HL-60 (cell line): ENCODE data around the gene PCSK5.
"Not testable (repeated sequence)": the region's sequence is repeated elsewhere in the genome, so short reads cannot be mapped to it uniquely, and the experiment has no call there.

Source experiments
- DNase-seq, 2 experiments: peaks; one replicate each; pipeline ENCODE4 v3.0.0-alpha.2; 2010 to 2020; ENCODE audit warnings: low read depth in 1 of 2, low spot score in 1 of 2
- H3K27ac ChIP-seq: fragments of 250-450 bp; sonication (Bioruptor Pico); replicated peaks from 2 replicates; pipeline ENCODE4 v1.5.1; 2020; ENCODE audit warnings: mild to moderate bottlenecking, moderate library complexity
- H3K27me3 ChIP-seq: fragments of 250-450 bp; sonication (Bioruptor Pico); 2 replicates; pipeline ENCODE4 v1.5.1; 2021; ENCODE audit warnings: mild to moderate bottlenecking, moderate library complexity; ENCODE audit not compliant: insufficient read depth, poor library complexity, severe bottlenecking
- H3K4me3 ChIP-seq: replicated peaks from 2 replicates; pipeline ENCODE4 v1.5.1; 2011; ENCODE audit warnings: mild to moderate bottlenecking, control low read depth, low read length; ENCODE audit not compliant: insufficient read depth
- GABPA ChIP-seq: IDR thresholded peaks from 2 replicates; pipeline ENCODE4 v1.6.1; 2012; ENCODE audit warnings: low read depth
- POLR2AphosphoS5 ChIP-seq: IDR thresholded peaks from 2 replicates; pipeline ENCODE4 v1.6.1; 2012; ENCODE audit warnings: low read depth
- SPI1 ChIP-seq: IDR thresholded peaks from 2 replicates; pipeline ENCODE4 v1.6.1; 2012; ENCODE audit warnings: low read depth, mild to moderate bottlenecking, borderline replicate concordance
- TF ChIP-seq, protein P1 (sequence below): IDR thresholded peaks from one replicate; pipeline ENCODE4 v1.5.1; 2011; ENCODE audit warnings: low read length, control low read depth, inconsistent platforms; ENCODE audit not compliant: insufficient read depth
- TF ChIP-seq, protein P2 (sequence below): IDR thresholded peaks from 2 replicates; pipeline ENCODE4 v1.6.1; 2012; ENCODE audit warnings: low read depth; ENCODE audit not compliant: insufficient replicate concordance

Gene PCSK5

DNA sequence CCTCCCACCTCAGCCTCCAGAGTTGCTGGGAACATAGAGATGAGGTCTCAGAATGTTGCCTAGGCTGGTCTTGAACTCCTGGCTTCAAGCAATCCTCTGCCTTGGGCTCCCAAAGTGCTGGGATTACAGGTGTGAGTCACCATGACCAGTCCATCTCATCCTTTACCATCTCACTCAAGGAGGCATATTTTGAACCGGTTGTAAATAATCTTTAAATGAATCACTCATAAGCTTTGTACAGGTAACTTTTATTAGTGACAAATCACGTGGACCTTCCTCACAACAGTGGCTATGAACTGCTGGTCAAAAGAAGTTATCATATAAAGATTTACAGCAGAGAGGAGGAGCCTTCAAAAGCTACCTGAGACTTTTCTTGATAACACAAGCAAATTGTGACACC, 433.0 kb downstream of the PCSK5 start:
- no peaks in the 10 kb centered on the region for H3K27me3 ChIP-seq
- TF ChIP-seq, protein P1, sequence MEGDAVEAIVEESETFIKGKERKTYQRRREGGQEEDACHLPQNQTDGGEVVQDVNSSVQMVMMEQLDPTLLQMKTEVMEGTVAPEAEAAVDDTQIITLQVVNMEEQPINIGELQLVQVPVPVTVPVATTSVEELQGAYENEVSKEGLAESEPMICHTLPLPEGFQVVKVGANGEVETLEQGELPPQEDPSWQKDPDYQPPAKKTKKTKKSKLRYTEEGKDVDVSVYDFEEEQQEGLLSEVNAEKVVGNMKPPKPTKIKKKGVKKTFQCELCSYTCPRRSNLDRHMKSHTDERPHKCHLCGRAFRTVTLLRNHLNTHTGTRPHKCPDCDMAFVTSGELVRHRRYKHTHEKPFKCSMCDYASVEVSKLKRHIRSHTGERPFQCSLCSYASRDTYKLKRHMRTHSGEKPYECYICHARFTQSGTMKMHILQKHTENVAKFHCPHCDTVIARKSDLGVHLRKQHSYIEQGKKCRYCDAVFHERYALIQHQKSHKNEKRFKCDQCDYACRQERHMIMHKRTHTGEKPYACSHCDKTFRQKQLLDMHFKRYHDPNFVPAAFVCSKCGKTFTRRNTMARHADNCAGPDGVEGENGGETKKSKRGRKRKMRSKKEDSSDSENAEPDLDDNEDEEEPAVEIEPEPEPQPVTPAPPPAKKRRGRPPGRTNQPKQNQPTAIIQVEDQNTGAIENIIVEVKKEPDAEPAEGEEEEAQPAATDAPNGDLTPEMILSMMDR = no peak
- TF ChIP-seq SPI1 (no peak), GABPA (no peak), POLR2AphosphoS5 (no peak)
- TF ChIP-seq, protein P2, sequence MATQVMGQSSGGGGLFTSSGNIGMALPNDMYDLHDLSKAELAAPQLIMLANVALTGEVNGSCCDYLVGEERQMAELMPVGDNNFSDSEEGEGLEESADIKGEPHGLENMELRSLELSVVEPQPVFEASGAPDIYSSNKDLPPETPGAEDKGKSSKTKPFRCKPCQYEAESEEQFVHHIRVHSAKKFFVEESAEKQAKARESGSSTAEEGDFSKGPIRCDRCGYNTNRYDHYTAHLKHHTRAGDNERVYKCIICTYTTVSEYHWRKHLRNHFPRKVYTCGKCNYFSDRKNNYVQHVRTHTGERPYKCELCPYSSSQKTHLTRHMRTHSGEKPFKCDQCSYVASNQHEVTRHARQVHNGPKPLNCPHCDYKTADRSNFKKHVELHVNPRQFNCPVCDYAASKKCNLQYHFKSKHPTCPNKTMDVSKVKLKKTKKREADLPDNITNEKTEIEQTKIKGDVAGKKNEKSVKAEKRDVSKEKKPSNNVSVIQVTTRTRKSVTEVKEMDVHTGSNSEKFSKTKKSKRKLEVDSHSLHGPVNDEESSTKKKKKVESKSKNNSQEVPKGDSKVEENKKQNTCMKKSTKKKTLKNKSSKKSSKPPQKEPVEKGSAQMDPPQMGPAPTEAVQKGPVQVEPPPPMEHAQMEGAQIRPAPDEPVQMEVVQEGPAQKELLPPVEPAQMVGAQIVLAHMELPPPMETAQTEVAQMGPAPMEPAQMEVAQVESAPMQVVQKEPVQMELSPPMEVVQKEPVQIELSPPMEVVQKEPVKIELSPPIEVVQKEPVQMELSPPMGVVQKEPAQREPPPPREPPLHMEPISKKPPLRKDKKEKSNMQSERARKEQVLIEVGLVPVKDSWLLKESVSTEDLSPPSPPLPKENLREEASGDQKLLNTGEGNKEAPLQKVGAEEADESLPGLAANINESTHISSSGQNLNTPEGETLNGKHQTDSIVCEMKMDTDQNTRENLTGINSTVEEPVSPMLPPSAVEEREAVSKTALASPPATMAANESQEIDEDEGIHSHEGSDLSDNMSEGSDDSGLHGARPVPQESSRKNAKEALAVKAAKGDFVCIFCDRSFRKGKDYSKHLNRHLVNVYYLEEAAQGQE = no peak
- DNase-seq = no peak
- no peak overlapping the region for H3K4me3 ChIP-seq
- H3K27ac ChIP-seq = no peak overlapping the region

DNA sequence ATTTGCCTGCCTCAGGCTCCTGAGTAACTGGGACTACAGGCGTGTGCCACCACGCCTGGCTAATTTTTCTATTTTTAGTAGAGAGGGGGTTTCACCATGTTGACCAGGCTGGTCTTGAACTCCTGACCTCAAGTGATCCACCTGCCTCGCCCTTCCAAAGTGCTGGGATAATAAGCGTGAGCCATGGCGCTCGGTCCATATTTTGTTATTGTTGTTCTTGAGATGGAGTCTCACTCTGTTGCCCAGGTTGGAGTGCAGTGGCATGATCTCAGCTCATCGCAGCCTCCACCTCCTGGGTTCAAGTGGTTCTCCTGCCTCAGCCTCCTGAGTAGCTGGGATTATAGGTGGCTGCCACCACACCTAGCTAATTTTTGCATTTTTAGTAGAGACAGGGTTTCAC, 433.6 kb downstream of the PCSK5 start:
- H3K4me3 ChIP-seq, H3K27ac ChIP-seq, DNase-seq, H3K27me3 ChIP-seq: not testable (repeated sequence)

DNA sequence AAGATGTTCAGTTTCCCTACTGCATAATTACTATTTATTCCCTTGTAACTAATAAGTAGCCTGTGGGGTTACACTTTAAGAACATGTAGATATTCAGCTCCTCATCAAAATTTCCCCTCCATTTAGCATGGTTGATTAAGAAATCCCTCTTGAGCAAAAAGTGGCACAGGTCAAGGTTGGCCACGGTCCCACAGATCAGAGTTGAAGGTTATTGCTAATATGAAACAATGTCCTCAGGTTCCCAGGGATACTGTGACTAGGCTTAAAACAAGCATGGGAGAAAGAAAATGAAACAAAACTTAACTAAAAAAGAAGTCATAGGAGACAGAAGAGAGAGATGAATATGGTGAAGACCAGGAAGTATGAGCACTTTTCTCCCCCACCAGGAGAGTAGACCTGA, 439.6 kb downstream of the PCSK5 start:
- no peak for DNase-seq
- Histone ChIP-seq H3K27ac (no peak overlapping the region), H3K27me3 (no peaks in the 10 kb centered on the region), H3K4me3 (no peak overlapping the region)
- TF ChIP-seq, protein P2 = no peak
- TF ChIP-seq POLR2AphosphoS5 (no peak), SPI1 (no peak), GABPA (no peak)
- TF ChIP-seq, protein P1 = no peak

DNA sequence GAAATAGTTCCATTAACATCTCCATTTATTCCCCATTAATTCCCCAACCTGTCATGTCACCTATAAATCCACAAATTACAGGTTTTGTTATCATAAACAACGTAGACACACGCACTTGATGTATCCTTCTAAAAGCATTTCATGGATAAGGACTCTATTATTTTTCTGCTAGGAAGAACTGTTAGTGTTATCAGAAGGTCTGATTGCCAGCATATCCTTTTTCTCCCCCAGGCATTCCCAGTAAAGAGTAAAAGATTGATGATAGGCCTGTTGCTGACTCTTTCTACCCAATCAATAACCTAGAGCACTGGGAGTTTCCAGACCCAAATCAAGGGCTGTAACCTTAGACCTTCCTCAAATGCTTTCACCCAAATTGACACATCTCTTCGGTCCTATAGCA, 442.9 kb downstream of the PCSK5 start:
- TF ChIP-seq, protein P2 = no peak
- TF ChIP-seq POLR2AphosphoS5 (no peak), GABPA (no peak), SPI1 (no peak)
- TF ChIP-seq, protein P1 = no peak
- Histone ChIP-seq H3K4me3 (no peak overlapping the region), H3K27me3 (no peaks in the 10 kb centered on the region), H3K27ac (no peak overlapping the region)
- DNase-seq = no peak
